ENCODE data around the gene PEMT. TPM values are rescaled to one million over a fixed set of nuclear protein-coding genes. Genes with fewer than 3 reads are reported as not detected.
"Not testable (repeated sequence)": the region's sequence is repeated elsewhere in the genome, so short reads cannot be mapped to it uniquely, and the experiment has no call there.

Gene PEMT
- total RNA-seq, 3 donors from 2014 or later (not counting 1 experiment from before 2014, with no cell fraction given) = 10.3 to 13.6 (median 12.6) TPM

DNA sequence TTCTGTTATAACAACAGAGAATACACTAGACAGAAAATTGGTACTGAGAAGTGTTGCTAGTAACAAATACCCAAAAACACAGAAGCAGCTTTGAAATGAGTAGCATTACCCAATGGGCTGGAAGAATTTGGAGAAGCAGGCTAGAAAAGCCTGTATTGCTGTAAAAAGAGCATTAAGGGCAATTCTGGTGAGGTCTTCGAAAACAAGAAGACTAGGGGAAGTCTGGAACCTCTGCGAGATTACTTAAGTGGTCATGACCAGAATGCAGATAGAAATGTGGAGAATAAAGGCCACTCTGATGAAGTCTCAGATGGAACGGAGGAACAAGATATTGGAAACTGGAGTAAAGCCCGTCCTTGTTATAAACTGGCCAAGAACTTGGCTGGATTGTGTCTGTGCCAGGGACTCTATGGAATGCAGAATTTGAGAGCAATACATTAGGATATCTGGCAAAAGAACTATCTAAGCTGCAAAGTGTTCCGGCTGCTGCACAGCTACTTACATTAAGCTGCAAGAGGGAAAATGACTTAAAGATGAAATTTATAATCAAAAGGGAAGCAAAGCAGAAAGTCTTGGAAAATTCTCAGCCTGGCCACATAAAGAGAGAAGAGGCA lies 44.9 kb upstream of the PEMT start:
- H3K4me3 Mint-ChIP-seq = no peak overlapping the region
- no peak for DNase-seq
- H3K36me3 Mint-ChIP-seq = no peaks in the 10 kb centered on the region
- Histone ChIP-seq H3K27me3 (ENCODE audit: control insufficient read depth, insufficient read depth, low read length) (no peaks in the 10 kb centered on the region), H3K36me3 (ENCODE audit: control insufficient read depth, insufficient read depth, low read length) (no peaks in the 10 kb centered on the region), H3K27ac (ENCODE audit: low read length) (no peak overlapping the region), H3K4me1 (ENCODE audit: control insufficient read depth, insufficient read depth, low read length) (peaks cover 10% of the 10 kb centered on the region), H3K4me3 (ENCODE audit: low read length) (no peak overlapping the region), H3K9me3 (ENCODE audit: control insufficient read depth, insufficient read depth, low read length) (no peaks in the 10 kb centered on the region)
- WGBS (ENCODE audit: insufficient coverage) = 94% methylated on average over 5 of the region's 5 CpGs
- H3K27ac Mint-ChIP-seq = no peak overlapping the region
- no peaks in the 10 kb centered on the region for H3K9me3 Mint-ChIP-seq
- no peak for ATAC-seq
- TF ChIP-seq, protein P1, sequence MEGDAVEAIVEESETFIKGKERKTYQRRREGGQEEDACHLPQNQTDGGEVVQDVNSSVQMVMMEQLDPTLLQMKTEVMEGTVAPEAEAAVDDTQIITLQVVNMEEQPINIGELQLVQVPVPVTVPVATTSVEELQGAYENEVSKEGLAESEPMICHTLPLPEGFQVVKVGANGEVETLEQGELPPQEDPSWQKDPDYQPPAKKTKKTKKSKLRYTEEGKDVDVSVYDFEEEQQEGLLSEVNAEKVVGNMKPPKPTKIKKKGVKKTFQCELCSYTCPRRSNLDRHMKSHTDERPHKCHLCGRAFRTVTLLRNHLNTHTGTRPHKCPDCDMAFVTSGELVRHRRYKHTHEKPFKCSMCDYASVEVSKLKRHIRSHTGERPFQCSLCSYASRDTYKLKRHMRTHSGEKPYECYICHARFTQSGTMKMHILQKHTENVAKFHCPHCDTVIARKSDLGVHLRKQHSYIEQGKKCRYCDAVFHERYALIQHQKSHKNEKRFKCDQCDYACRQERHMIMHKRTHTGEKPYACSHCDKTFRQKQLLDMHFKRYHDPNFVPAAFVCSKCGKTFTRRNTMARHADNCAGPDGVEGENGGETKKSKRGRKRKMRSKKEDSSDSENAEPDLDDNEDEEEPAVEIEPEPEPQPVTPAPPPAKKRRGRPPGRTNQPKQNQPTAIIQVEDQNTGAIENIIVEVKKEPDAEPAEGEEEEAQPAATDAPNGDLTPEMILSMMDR (IDR thresholded peaks at IDR 0.05) = no peak
- peaks cover 0 to 2% of the 10 kb centered on the region in 2 donors for H3K27me3 Mint-ChIP-seq (ENCODE audit: low read depth in 2 of 2)
- H3K4me1 Mint-ChIP-seq = peaks cover 0 to 9% of the 10 kb centered on the region in 2 donors
- intact Hi-C loops (cut with micrococcal nuclease) = no loop called here

DNA sequence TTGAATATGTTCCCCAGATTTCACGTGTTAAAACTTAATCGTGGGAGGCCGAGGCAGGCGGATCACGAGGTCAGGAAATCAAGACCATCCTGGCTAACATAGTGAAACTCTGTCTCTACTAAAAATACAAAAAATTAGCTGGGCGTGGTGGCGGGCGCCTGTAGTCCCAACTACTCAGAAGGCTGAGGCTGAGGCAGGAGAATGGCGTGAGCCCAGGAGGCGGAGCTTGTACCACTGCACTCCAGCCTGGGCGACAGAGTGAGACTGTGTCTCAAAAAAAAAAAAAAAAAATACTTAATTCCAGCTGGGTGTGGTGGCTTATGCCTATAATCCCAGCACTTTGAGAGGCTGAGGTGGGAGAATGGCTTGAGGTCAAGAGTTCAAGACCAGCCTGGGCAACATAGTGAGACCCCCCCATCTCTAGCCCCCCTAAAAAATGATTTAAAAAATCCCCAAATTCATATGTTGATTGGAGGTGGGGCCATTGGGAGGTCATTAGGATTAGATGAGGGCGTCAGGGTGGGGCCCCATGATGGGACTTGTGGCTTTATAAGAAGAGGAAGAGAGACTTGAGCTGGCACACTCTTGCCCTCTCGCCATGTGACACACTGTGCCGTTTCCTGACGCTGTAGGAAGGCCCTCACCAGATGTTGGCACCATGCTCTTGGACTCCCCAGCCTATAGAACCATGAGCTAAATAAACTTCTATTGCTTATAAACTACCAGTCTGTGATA lies 44.2 kb upstream of the PEMT start:
- H3K27ac Mint-ChIP-seq; H3K4me1 ChIP-seq (ENCODE audit: control insufficient read depth, insufficient read depth, low read length); H3K4me1 Mint-ChIP-seq; H3K27ac ChIP-seq (ENCODE audit: low read length); H3K27me3 ChIP-seq (ENCODE audit: control insufficient read depth, insufficient read depth, low read length); H3K36me3 Mint-ChIP-seq; H3K4me3 Mint-ChIP-seq; H3K27me3 Mint-ChIP-seq (ENCODE audit: low read depth in 2 of 2); H3K36me3 ChIP-seq (ENCODE audit: control insufficient read depth, insufficient read depth, low read length); H3K9me3 Mint-ChIP-seq; ATAC-seq; intact Hi-C loops (cut with micrococcal nuclease); DNase-seq; H3K4me3 ChIP-seq (ENCODE audit: low read length); H3K9me3 ChIP-seq (ENCODE audit: control insufficient read depth, insufficient read depth, low read length): not testable (repeated sequence)
- 90% methylated on average over 14 of the region's 15 CpGs for WGBS (ENCODE audit: insufficient coverage)

DNA sequence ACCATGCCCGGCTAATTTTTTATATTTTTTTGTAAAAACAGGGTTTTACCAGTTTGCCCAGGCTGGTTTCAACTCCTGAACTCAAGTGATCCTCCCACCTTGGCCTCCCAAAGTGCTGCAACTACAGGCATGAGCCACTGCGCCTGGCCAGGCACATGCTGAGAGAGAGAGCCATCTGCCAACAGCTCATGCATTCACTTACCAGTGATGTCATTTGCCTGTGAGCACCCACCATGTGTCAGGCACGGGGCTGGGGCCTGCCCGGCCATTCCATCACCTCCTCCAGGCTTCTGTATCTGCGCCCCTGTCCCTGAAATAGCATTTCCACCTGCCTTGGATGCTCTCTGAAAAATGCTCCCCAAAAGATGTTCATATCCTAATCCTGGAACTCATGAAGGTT lies 43.6 kb upstream of the PEMT start:
- H3K4me3 ChIP-seq (ENCODE audit: low read length) = no peak overlapping the region
- no peaks in the 10 kb centered on the region for H3K27me3 ChIP-seq (ENCODE audit: control insufficient read depth, insufficient read depth, low read length)
- no peak overlapping the region for H3K27ac ChIP-seq (ENCODE audit: low read length)
- H3K36me3 ChIP-seq (ENCODE audit: control insufficient read depth, insufficient read depth, low read length) = no peaks in the 10 kb centered on the region
- no peak for ATAC-seq
- 89% methylated on average over 5 of the region's 5 CpGs for WGBS (ENCODE audit: insufficient coverage)
- Mint-ChIP-seq H3K4me3 (no peak overlapping the region), H3K9me3 (no peaks in the 10 kb centered on the region), H3K27me3 (ENCODE audit: low read depth in 2 of 2) (peaks cover 0 to 2% of the 10 kb centered on the region in 2 donors), H3K36me3 (no peaks in the 10 kb centered on the region), H3K27ac (no peak overlapping the region), H3K4me1 (peaks cover 0 to 9% of the 10 kb centered on the region in 2 donors)
- TF ChIP-seq, protein P1 (IDR thresholded peaks at IDR 0.05) = no peak
- intact Hi-C loops (cut with micrococcal nuclease) = no loop called here
- DNase-seq = no peak
- H3K9me3 ChIP-seq (ENCODE audit: control insufficient read depth, insufficient read depth, low read length) = no peaks in the 10 kb centered on the region
- peaks cover 7% of the 10 kb centered on the region for H3K4me1 ChIP-seq (ENCODE audit: control insufficient read depth, insufficient read depth, low read length)

DNA sequence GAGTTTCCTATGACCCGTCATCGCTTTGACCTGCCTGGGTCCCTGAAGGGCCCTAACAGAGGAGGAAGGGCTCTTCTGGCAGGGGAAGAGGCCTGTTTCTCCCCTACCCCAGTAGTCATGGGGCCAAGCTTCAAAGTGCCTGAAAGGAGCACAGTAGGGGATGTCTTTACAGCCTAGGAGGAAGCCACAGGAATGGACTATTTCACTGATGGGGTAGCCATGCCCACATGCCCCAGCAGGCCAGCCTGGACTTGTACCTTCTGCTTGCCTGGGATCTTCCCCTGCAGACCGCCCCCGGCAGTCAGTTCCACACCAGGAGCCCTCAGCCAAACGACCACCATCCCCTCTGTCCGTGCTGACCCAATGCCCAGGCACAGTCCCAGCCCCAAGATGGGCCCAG lies 41.8 kb upstream of the PEMT start:
- Mint-ChIP-seq H3K9me3 (no peaks in the 10 kb centered on the region), H3K27me3 (ENCODE audit: low read depth in 2 of 2) (peaks cover 0 to under 1% of the 10 kb centered on the region in 2 donors), H3K4me1 (peaks cover 6 to 12% of the 10 kb centered on the region in 2 donors), H3K4me3 (no peak overlapping the region), H3K36me3 (no peaks in the 10 kb centered on the region), H3K27ac (no peak overlapping the region)
- peaks cover 9% of the 10 kb centered on the region for H3K4me1 ChIP-seq (ENCODE audit: control insufficient read depth, insufficient read depth, low read length)
- H3K9me3 ChIP-seq (ENCODE audit: control insufficient read depth, insufficient read depth, low read length) = no peaks in the 10 kb centered on the region
- H3K27ac ChIP-seq (ENCODE audit: low read length) = no peak overlapping the region
- intact Hi-C loops (cut with micrococcal nuclease) = no loop called here
- no peak for DNase-seq
- TF ChIP-seq, protein P1 (IDR thresholded peaks at IDR 0.05) = no peak
- H3K4me3 ChIP-seq (ENCODE audit: low read length) = no peak overlapping the region
- ATAC-seq = no peak
- no peaks in the 10 kb centered on the region for H3K27me3 ChIP-seq (ENCODE audit: control insufficient read depth, insufficient read depth, low read length)
- 90% methylated on average over 6 of the region's 6 CpGs for WGBS (ENCODE audit: insufficient coverage)
- H3K36me3 ChIP-seq (ENCODE audit: control insufficient read depth, insufficient read depth, low read length) = no peaks in the 10 kb centered on the region

DNA sequence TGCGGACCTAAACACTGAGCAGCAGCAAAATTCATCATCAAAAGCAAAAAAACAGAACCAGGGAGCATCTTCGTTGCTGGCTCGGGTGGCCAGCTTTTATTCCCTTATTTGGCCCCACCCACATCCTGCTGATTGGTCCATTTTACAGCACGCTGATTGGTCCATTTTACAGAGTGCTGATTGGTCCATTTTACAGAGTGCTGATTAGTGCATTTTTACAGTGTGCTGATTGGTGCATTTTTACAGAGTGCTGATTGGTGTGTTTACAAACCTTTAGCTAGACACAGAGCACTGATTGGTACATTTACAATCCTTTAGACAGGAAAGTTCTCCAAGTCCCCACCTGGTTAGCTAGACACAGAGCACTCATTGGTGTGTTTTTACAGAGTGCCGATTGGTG lies 41.2 kb upstream of the PEMT start:
- intact Hi-C loops (cut with micrococcal nuclease); H3K9me3 ChIP-seq (ENCODE audit: control insufficient read depth, insufficient read depth, low read length): not testable (repeated sequence)

More for the DNA sequence above, 41.2 kb upstream of the PEMT start:
- H3K36me3 ChIP-seq (ENCODE audit: control insufficient read depth, insufficient read depth, low read length); H3K4me3 ChIP-seq (ENCODE audit: low read length); H3K36me3 Mint-ChIP-seq; ATAC-seq; H3K4me3 Mint-ChIP-seq; H3K27me3 ChIP-seq (ENCODE audit: control insufficient read depth, insufficient read depth, low read length); H3K27ac Mint-ChIP-seq; H3K9me3 Mint-ChIP-seq; H3K27me3 Mint-ChIP-seq (ENCODE audit: low read depth in 2 of 2); H3K27ac ChIP-seq (ENCODE audit: low read length); DNase-seq: not testable (repeated sequence)
- WGBS (ENCODE audit: insufficient coverage) = 84% methylated on average over 5 of the region's 5 CpGs
- H3K4me1 ChIP-seq (ENCODE audit: control insufficient read depth, insufficient read depth, low read length) = peaks cover 10% of the 10 kb centered on the region
- H3K4me1 Mint-ChIP-seq = peaks cover 6 to 11% of the 10 kb centered on the region in 2 donors

Measured in natural killer cell (primary cell).